Amniotic stem cell (primary cell): ENCODE measurements around the gene ANKRD65.
"Not testable (repeated sequence)": the region's sequence is repeated elsewhere in the genome, so short reads cannot be mapped to it uniquely, and the experiment has no call there.

ENCODE experiments used
- DNase-seq: peaks from one replicate; lab custom pipeline; 2025; lab: John Stamatoyannopoulos, UW

ANKRD65 gene

GRCh38 chr1:1415751-1416150, 5.3 kb downstream of the ANKRD65 start:
- DNase-seq: no peak

- not testable (repeated sequence) for DNase-seq
Measured at GRCh38 chr1:1412311-1412902, 8.7 kb downstream of the ANKRD65 start.

- DNase-seq: no peak
Measured at GRCh38 chr1:1411626-1412025, 9.4 kb downstream of the ANKRD65 start.

GRCh38 chr1:1410238-1410637, 10.8 kb downstream of the ANKRD65 start:
- not testable (repeated sequence) for DNase-seq

GRCh38 chr1:1407636-1408318, 13.3 kb downstream of the ANKRD65 start:
- no peak for DNase-seq

- DNase-seq: peak; percentile 90
Measured at GRCh38 chr1:1406821-1407635, 14.0 kb downstream of the ANKRD65 start, which contains the start of gene MRPL20. MRPL20 (minus strand) TSS chr1:1407293; CDS start chr1:1407217, 76 bp downstream.

GRCh38 chr1:1406101-1406820, 14.8 kb downstream of the ANKRD65 start:
- no peak for DNase-seq

GRCh38 chr1:1403653-1404052, 17.4 kb downstream of the ANKRD65 start:
- DNase-seq: no peak

GRCh38 chr1:1402901-1403392, 18.1 kb downstream of the ANKRD65 start:
- not testable (repeated sequence) for DNase-seq

- peak; percentile 26 for DNase-seq
Measured at GRCh38 chr1:1402072-1402900, 18.8 kb downstream of the ANKRD65 start.

- DNase-seq: no peak
Measured at GRCh38 chr1:1401457-1402010, 19.5 kb downstream of the ANKRD65 start.

GRCh38 chr1:1400576-1401456, 20.3 kb downstream of the ANKRD65 start:
- no peak for DNase-seq

GRCh38 chr1:1399872-1400575, 21.1 kb downstream of the ANKRD65 start:
- no peak for DNase-seq

GRCh38 chr1:1399187-1399871, 21.7 kb downstream of the ANKRD65 start, which contains the start of gene CCNL2:
CCNL2 (minus strand) TSS chr1:1399335; CDS start chr1:1399306, 29 bp downstream.
- peak; percentile 96 for DNase-seq

- no peak for DNase-seq
Measured at GRCh38 chr1:1398677-1399186, 22.3 kb downstream of the ANKRD65 start.

GRCh38 chr1:1397839-1398523, 23.1 kb downstream of the ANKRD65 start:
- no peak for DNase-seq

- no peak for DNase-seq
Measured at GRCh38 chr1:1395166-1395565, 25.9 kb downstream of the ANKRD65 start.

GRCh38 chr1:1394116-1394515, 27.0 kb downstream of the ANKRD65 start:
- no peak for DNase-seq
